Measurements from ENCODE around the gene TEN1. TPM values are rescaled to one million over a fixed set of nuclear protein-coding genes. Genes with fewer than 3 reads are reported as not detected.
A peak's percentile ranks its signal among the peaks of the same experiment; 100 is the strongest.

Gene TEN1
- total RNA-seq, 2 donors from 2014 or later = 6.5 to 9.2 TPM

- DNase-seq = no peak
- peaks cover 11% of the 10 kb centered on the region for H3K4me1 ChIP-seq
- H3K4me3 ChIP-seq = no peak overlapping the region
- no peak overlapping the region for H3K27ac ChIP-seq
- intact Hi-C loops (cut with DNase I) = no loop called here
- TF ChIP-seq, protein P1, sequence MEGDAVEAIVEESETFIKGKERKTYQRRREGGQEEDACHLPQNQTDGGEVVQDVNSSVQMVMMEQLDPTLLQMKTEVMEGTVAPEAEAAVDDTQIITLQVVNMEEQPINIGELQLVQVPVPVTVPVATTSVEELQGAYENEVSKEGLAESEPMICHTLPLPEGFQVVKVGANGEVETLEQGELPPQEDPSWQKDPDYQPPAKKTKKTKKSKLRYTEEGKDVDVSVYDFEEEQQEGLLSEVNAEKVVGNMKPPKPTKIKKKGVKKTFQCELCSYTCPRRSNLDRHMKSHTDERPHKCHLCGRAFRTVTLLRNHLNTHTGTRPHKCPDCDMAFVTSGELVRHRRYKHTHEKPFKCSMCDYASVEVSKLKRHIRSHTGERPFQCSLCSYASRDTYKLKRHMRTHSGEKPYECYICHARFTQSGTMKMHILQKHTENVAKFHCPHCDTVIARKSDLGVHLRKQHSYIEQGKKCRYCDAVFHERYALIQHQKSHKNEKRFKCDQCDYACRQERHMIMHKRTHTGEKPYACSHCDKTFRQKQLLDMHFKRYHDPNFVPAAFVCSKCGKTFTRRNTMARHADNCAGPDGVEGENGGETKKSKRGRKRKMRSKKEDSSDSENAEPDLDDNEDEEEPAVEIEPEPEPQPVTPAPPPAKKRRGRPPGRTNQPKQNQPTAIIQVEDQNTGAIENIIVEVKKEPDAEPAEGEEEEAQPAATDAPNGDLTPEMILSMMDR (IDR thresholded peaks at IDR 0.05) = no peak
- no peak for TF ChIP-seq POLR2A (IDR thresholded peaks at IDR 0.05)
- WGBS, 2 donors = 76 to 84% methylated on average over 9 of the region's 9 CpGs
- H3K9me3 ChIP-seq = no peaks in the 10 kb centered on the region
- H3K36me3 ChIP-seq (replicated peaks in 1 of 2; ENCODE audit: insufficient read depth in 1 of 2, low read depth in 2 of 2) = no peaks in the 10 kb centered on the region
- ATAC-seq = no peak
- H3K27me3 ChIP-seq = no peaks in the 10 kb centered on the region
Measured at GRCh38 chr17:76023900-76024237, 44.8 kb downstream of the TEN1 start.

DNA sequence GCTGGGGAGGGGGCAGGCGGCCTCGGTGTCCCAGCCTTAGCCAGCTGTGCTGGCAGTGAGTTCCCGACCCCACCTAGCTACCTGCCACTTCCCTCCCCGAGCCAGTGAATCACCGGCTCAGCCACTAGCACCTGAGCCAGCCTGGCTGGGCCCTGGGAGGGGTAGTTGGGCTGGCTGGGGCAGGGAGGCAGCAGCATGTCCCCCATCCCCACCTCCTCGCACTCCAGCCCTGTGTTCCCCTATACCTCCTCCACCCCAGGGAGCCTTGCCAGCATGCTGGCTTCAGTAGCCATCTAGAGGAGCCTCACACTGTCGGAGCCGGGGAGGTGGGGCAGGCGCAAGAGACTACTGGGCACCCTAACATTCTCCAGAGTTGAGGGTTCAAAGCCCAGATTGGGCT lies 45.3 kb downstream of the TEN1 start:
- ATAC-seq (no peak), DNase-seq (no peak)
- Histone ChIP-seq H3K4me3 (no peak overlapping the region), H3K36me3 (replicated peaks in 1 of 2; ENCODE audit: insufficient read depth in 1 of 2, low read depth in 2 of 2) (no peaks in the 10 kb centered on the region), H3K9me3 (no peaks in the 10 kb centered on the region), H3K4me1 (peaks cover 11% of the 10 kb centered on the region), H3K27ac (no peak overlapping the region), H3K27me3 (no peaks in the 10 kb centered on the region)
- TF ChIP-seq POLR2A (IDR thresholded peaks at IDR 0.05) = no peak
- TF ChIP-seq, protein P1 (IDR thresholded peaks at IDR 0.05) = no peak
- intact Hi-C loops (cut with DNase I) = no loop called here
- 88 to 89% methylated on average over 4 to 9 of the region's 9 CpGs for WGBS, 2 donors

GRCh38 chr17:76025294-76025693 lies 46.3 kb downstream of the TEN1 start:
- no peaks in the 10 kb centered on the region for H3K27me3 ChIP-seq
- DNase-seq (no peak), ATAC-seq (no peak)
- H3K9me3 ChIP-seq = no peaks in the 10 kb centered on the region
- H3K4me1 ChIP-seq = peaks cover 11% of the 10 kb centered on the region
- no peak overlapping the region for H3K4me3 ChIP-seq
- TF ChIP-seq POLR2A (IDR thresholded peaks at IDR 0.05) = no peak
- TF ChIP-seq, protein P1 (IDR thresholded peaks at IDR 0.05) = no peak
- 86 to 87% methylated on average over 9 to 11 of the region's 12 CpGs for WGBS, 2 donors
- H3K27ac ChIP-seq = no peak overlapping the region
- intact Hi-C loops (cut with DNase I) = no loop called here
- no peaks in the 10 kb centered on the region for H3K36me3 ChIP-seq (replicated peaks in 1 of 2; ENCODE audit: insufficient read depth in 1 of 2, low read depth in 2 of 2)

DNA sequence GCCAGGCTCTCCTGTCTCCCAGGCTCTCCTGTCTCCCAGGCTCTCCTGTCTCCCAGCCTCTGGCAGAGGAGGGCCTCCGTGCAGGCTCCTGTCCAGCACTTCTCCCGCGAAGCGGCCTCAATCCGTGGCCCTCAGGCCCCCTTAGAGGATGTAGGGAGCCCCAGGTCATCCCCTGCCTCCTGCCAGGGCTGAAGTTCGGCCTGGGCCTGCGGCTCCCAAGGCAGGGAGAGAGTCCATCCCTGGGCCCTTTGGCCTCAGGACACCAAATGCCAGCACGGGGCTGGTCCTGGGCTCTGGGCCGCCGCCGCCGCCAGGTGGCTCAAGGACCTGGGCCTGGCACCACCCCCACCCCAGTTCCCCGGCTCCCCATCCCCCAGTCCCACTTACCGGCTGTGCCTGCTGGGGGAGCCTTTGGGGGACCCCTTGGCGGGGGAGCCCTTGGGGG lies 47.7 kb downstream of the TEN1 start:
- Histone ChIP-seq H3K9me3 (no peaks in the 10 kb centered on the region), H3K4me1 (peaks cover 11% of the 10 kb centered on the region), H3K36me3 (replicated peaks in 1 of 2; ENCODE audit: insufficient read depth in 1 of 2, low read depth in 2 of 2) (no peaks in the 10 kb centered on the region), H3K4me3 (no peak overlapping the region), H3K27ac (peak overlapping the region in 3 of 4 donors; percentile 46 to 74 (median 64)), H3K27me3 (no peaks in the 10 kb centered on the region)
- intact Hi-C loops (cut with DNase I) = no loop called here
- DNase-seq = peak in 2 of 4 donors; percentile 9 to 30
- no peak for TF ChIP-seq POLR2A (IDR thresholded peaks at IDR 0.05)
- TF ChIP-seq, protein P1 (IDR thresholded peaks at IDR 0.05) = peak in 4 of 7 experiments; percentile 18 to 27 (median 22)
- peak; percentile 72 for ATAC-seq
- WGBS, 2 donors = 22 to 38% methylated on average over 5 to 14 of the region's 15 CpGs

GRCh38 chr17:76027159-76027839 lies 48.3 kb downstream of the TEN1 start, which contains the start of gene EVPL:
TSS of gene EVPL (minus strand) at chr17:76027306. CDS start at chr17:76027198, 108 bp downstream.
- Histone ChIP-seq H3K27me3 (no peaks in the 10 kb centered on the region), H3K4me1 (peaks cover 15% of the 10 kb centered on the region), H3K27ac (peak within 1 kb of the TSS in 3 of 4 donors; percentile 46 to 74 (median 64)), H3K36me3 (replicated peaks in 1 of 2; ENCODE audit: insufficient read depth in 1 of 2, low read depth in 2 of 2) (no peaks in the 10 kb centered on the region), H3K4me3 (no peak within 1 kb of the TSS), H3K9me3 (no peaks in the 10 kb centered on the region)
- peak; percentile 64 to 75 (median 66) for DNase-seq
- peak; percentile 86 for ATAC-seq
- TF ChIP-seq POLR2A (IDR thresholded peaks at IDR 0.05) = peak in 2 of 3 donors; percentile 40
- TF ChIP-seq, protein P1 (IDR thresholded peaks at IDR 0.05) = peak in 1 of 7 experiments; percentile 3
- intact Hi-C loops (cut with DNase I) = no loop called here
- WGBS, 2 donors = 29 to 74% methylated on average over 1 to 24 of the region's 24 CpGs

Data from body of pancreas (tissue), 4 donors.